H9 (cell line): ENCODE results near the gene CPB2. TPM values are rescaled to one million over a fixed set of nuclear protein-coding genes. Genes with fewer than 3 reads are reported as not detected.

Source experiments
- DNase-seq: peaks from one replicate; pipeline ENCODE4 v3.0.0-alpha.2; 2017
- H2AFZ ChIP-seq: one replicate; pipeline ENCODE4 v1.6.1; 2013; ENCODE audit warnings: mild to moderate bottlenecking, low read length, control low read depth, moderate library complexity
- H2AK5ac ChIP-seq: 2 replicates; pipeline ENCODE4 v1.6.1; 2013; ENCODE audit warnings: low read length, control low read depth, mixed read lengths; ENCODE audit not compliant: insufficient read length
- H2BK120ac ChIP-seq: one replicate; pipeline ENCODE4 v1.6.1; 2013; ENCODE audit warnings: low read depth, mild to moderate bottlenecking, low read length, control low read depth, inconsistent platforms; ENCODE audit not compliant: poor library complexity, severe bottlenecking
- H2BK12ac ChIP-seq: 2 replicates; pipeline ENCODE4 v1.6.1; 2013; ENCODE audit warnings: low read length, control low read depth, mixed read lengths, low read depth; ENCODE audit not compliant: insufficient read length
- H2BK15ac ChIP-seq: 2 replicates; pipeline ENCODE4 v1.6.1; 2013; ENCODE audit warnings: low read depth, low read length, control low read depth
- H2BK20ac ChIP-seq: one replicate; pipeline ENCODE4 v1.6.1; 2013; ENCODE audit warnings: low read depth, mild to moderate bottlenecking, low read length, control low read depth, inconsistent platforms; ENCODE audit not compliant: poor library complexity, severe bottlenecking
- H2BK5ac ChIP-seq: 2 replicates; pipeline ENCODE4 v1.6.1; 2013; ENCODE audit warnings: low read length, control low read depth, mixed read lengths; ENCODE audit not compliant: insufficient read length
- H3K14ac ChIP-seq: 2 replicates; pipeline ENCODE4 v1.6.1; 2013; ENCODE audit warnings: low read length, control low read depth; ENCODE audit not compliant: insufficient read depth
- H3K18ac ChIP-seq: 2 replicates; pipeline ENCODE4 v1.6.1; 2013; ENCODE audit warnings: low read depth, mild to moderate bottlenecking, mixed read lengths, low read length, control low read depth; ENCODE audit not compliant: insufficient read length
- H3K23ac ChIP-seq: 2 replicates; pipeline ENCODE4 v1.6.1; 2013; ENCODE audit warnings: low read length, control low read depth, mixed read lengths, low read depth; ENCODE audit not compliant: insufficient read length
- H3K23me2 ChIP-seq: 2 replicates; pipeline ENCODE4 v1.6.1; 2013; ENCODE audit warnings: low read depth, mild to moderate bottlenecking, mixed read lengths, low read length, control low read depth; ENCODE audit not compliant: insufficient read length, poor library complexity, severe bottlenecking
- H3K27ac ChIP-seq: 2 replicates; pipeline ENCODE4 v1.5.1; 2013; ENCODE audit warnings: low read length, control low read depth, mixed read lengths, low read depth; ENCODE audit not compliant: insufficient read length
- H3K27me3 ChIP-seq: 2 replicates; pipeline ENCODE4 v1.6.1; 2013; ENCODE audit warnings: low read length, control low read depth, inconsistent platforms; ENCODE audit not compliant: insufficient read depth
- H3K4ac ChIP-seq: 2 replicates; pipeline ENCODE4 v1.6.1; 2013; ENCODE audit warnings: low read depth, mild to moderate bottlenecking, control low read depth, inconsistent platforms, low read length, moderate library complexity
- H3K4me1 ChIP-seq: 2 replicates; pipeline ENCODE4 v1.6.1; 2013; ENCODE audit warnings: low read length, control low read depth, inconsistent platforms; ENCODE audit not compliant: insufficient read depth
- H3K4me2 ChIP-seq: 2 replicates; pipeline ENCODE4 v1.6.1; 2013; ENCODE audit warnings: low read length, control low read depth, mixed read lengths; ENCODE audit not compliant: insufficient read length, insufficient read depth
- H3K56ac ChIP-seq: 2 replicates; pipeline ENCODE4 v1.6.1; 2013; ENCODE audit warnings: low read depth, mild to moderate bottlenecking, mixed read lengths, low read length, control low read depth; ENCODE audit not compliant: insufficient read length
- H3K79me1 ChIP-seq: 2 replicates; pipeline ENCODE4 v1.6.1; 2013; ENCODE audit warnings: low read depth, mild to moderate bottlenecking, moderate library complexity, low read length, control low read depth, inconsistent platforms; ENCODE audit not compliant: insufficient read depth, poor library complexity, severe bottlenecking
- H3K79me2 ChIP-seq: 2 replicates; pipeline ENCODE4 v1.6.1; 2013; ENCODE audit warnings: low read length, control low read depth, inconsistent platforms; ENCODE audit not compliant: insufficient read depth
- H3K9ac ChIP-seq: 2 replicates; pipeline ENCODE4 v1.6.1; 2013; ENCODE audit warnings: low read length, control low read depth, mixed read lengths; ENCODE audit not compliant: insufficient read length; ENCODE audit errors: extremely low read depth
- H3K9me3 ChIP-seq: one replicate; pipeline ENCODE4 v1.6.1; 2013; ENCODE audit warnings: low read depth, low read length, inconsistent platforms; ENCODE audit not compliant: control insufficient read depth
- H3T11ph ChIP-seq: one replicate; pipeline ENCODE4 v1.6.1; 2013; ENCODE audit warnings: mild to moderate bottlenecking, low read length, control low read depth, inconsistent platforms
- H4K20me1 ChIP-seq: one replicate; pipeline ENCODE4 v1.6.1; 2013; ENCODE audit not compliant: control insufficient read depth, insufficient read length, insufficient read depth
- H4K5ac ChIP-seq: 2 replicates; pipeline ENCODE4 v1.6.1; 2013; ENCODE audit warnings: low read depth, mild to moderate bottlenecking, mixed read lengths, low read length, control low read depth; ENCODE audit not compliant: insufficient read length
- H4K8ac ChIP-seq: replicated peaks from 2 replicates; pipeline ENCODE4 v1.6.1; 2013; ENCODE audit warnings: low read length, control low read depth, mixed read lengths, low read depth; ENCODE audit not compliant: insufficient read length
- H4K91ac ChIP-seq: 2 replicates; pipeline ENCODE4 v1.6.1; 2013; ENCODE audit warnings: low read depth, mild to moderate bottlenecking, moderate library complexity, mixed read lengths, low read length, control low read depth; ENCODE audit not compliant: insufficient read length
- H3K27ac Mint-ChIP-seq, 3 experiments: 2 replicates in 2 of 3; 3 replicates in 1 of 3; pipeline ENCODE4 v1.8.0; 2020 to 2021; ENCODE audit warnings: mixed read lengths in 3 of 3, mild to moderate bottlenecking in 1 of 3, moderate library complexity in 1 of 3
- H3K27me3 Mint-ChIP-seq: 2 replicates; pipeline ENCODE4 v1.8.0; 2021; ENCODE audit warnings: low read depth, mild to moderate bottlenecking, moderate library complexity, mixed read lengths
- H3K36me3 Mint-ChIP-seq, 3 experiments: 2 replicates in 2 of 3; 3 replicates in 1 of 3; pipeline ENCODE4 v1.8.0; 2020 to 2021; ENCODE audit warnings: low read depth in 3 of 3, mixed read lengths in 3 of 3; ENCODE audit not compliant: insufficient read depth in 1 of 3
- H3K4me1 Mint-ChIP-seq, 2 experiments: 2 replicates each; pipeline ENCODE4 v1.8.0; 2020; ENCODE audit warnings: mixed read lengths in 2 of 2
- H3K4me3 Mint-ChIP-seq, 2 experiments: 2 replicates in 1 of 2; 3 replicates in 1 of 2; pipeline ENCODE4 v1.8.0; 2020 to 2021; ENCODE audit warnings: mild to moderate bottlenecking in 2 of 2, mixed read lengths in 2 of 2, moderate library complexity in 1 of 2
- H3K9me3 Mint-ChIP-seq, 2 experiments: 2 replicates in 1 of 2; 3 replicates in 1 of 2; pipeline ENCODE4 v1.8.0; 2020; ENCODE audit warnings: mild to moderate bottlenecking in 2 of 2, mixed read lengths in 2 of 2, moderate library complexity in 1 of 2
- CTCF ChIP-seq: fragments of 200-600 bp; sonication (generic); conservative IDR thresholded peaks from 3 replicates; pipeline ENCODE4 v1.8.0; 2021; ENCODE audit warnings: antibody characterized with exemption, mild to moderate bottlenecking
- WGBS: extraction: QIAGEN DNeasy Blood & Tissue Kit; methylation state at CpG from one replicate; pipeline ENCODE4 v1.1.7; 2013; ENCODE audit warnings: missing lambda C conversion rate, low lambda C conversion rate, mixed read lengths; ENCODE audit not compliant: insufficient read length; ENCODE audit errors: extremely low coverage; 5-methylcytosine and 5-hydroxymethylcytosine counted together
- total RNA-seq: library from RNA; stranded (reverse); gene quantifications from 2 replicates; pipeline ENCODE4 v1.2.1, GENCODE V29; 2021

The CPB2 gene
- total RNA-seq, 1 experiment from 2014 or later = not detected

GRCh38 chr13:46126056-46126455, 21.2 kb upstream of the CPB2 start:
- no peak overlapping the region for H2BK12ac ChIP-seq
- no peak overlapping the region for H4K91ac ChIP-seq
- H2BK15ac ChIP-seq = no peak overlapping the region
- H4K5ac ChIP-seq = no peak overlapping the region
- H2BK120ac ChIP-seq = no peak overlapping the region
- no peak overlapping the region for H3K18ac ChIP-seq
- WGBS = no CpG with 5 or more reads among the region's 2 CpGs
- H3K23ac ChIP-seq = no peak overlapping the region
- no peak overlapping the region for H3K27ac ChIP-seq
- H3K23me2 ChIP-seq = no peaks in the 10 kb centered on the region
- Mint-ChIP-seq H3K9me3 (no peaks in the 10 kb centered on the region), H3K4me3 (no peak overlapping the region), H3K27me3 (no peaks in the 10 kb centered on the region), H3K27ac (no peak overlapping the region), H3K4me1 (no peaks in the 10 kb centered on the region), H3K36me3 (no peaks in the 10 kb centered on the region)
- H2BK5ac ChIP-seq = no peak overlapping the region
- H3K4me1 ChIP-seq = no peaks in the 10 kb centered on the region
- H3K9ac ChIP-seq = no peak overlapping the region
- no peak overlapping the region for H3K14ac ChIP-seq
- TF ChIP-seq CTCF = no peak
- no peak for DNase-seq
- no peak overlapping the region for H3K56ac ChIP-seq
- no peak overlapping the region for H3K4me2 ChIP-seq
- H3K79me1 ChIP-seq = no peaks in the 10 kb centered on the region
- H3T11ph ChIP-seq = no peak overlapping the region
- H2AFZ ChIP-seq = no peak overlapping the region
- H2BK20ac ChIP-seq = no peak overlapping the region
- H3K4ac ChIP-seq = no peak overlapping the region
- no peak overlapping the region for H2AK5ac ChIP-seq
- H3K79me2 ChIP-seq = no peaks in the 10 kb centered on the region
- no peaks in the 10 kb centered on the region for H3K27me3 ChIP-seq
- H3K9me3 ChIP-seq = no peaks in the 10 kb centered on the region
- H4K20me1 ChIP-seq = no peaks in the 10 kb centered on the region
- H4K8ac ChIP-seq = no peak overlapping the region
